ENCODE results near the gene SIAH3. TPM values are rescaled to one million over a fixed set of nuclear protein-coding genes. Genes with fewer than 3 reads are reported as not detected.
A peak's percentile ranks its signal among the peaks of the same experiment; 100 is the strongest.

Gene SIAH3
- total RNA-seq (2014; rRNA removed; shearing (Covaris generic)): 1.3 TPM in 2 replicates
- polyA plus RNA-seq (2015; cell fraction: cytosol; rRNA removed): 2.1 and 3.4 TPM in 2 replicates
- 2.0 and 4.1 TPM in 2 replicates for polyA plus RNA-seq (2015; cell fraction: nucleus; rRNA removed)

GRCh38 chr13:45851171-45851921 is at the start of gene SIAH3:
Gene SIAH3, minus strand, starts transcription at chr13:45851753. Its CDS starts 124 bp downstream, at chr13:45851629.
- in situ Hi-C loops (cut with HindIII; ENCODE audit: low pct_unique_long_range_greater_than_20kb, low sequenced_read_pairs): no loop called here
- peak; percentile 72 for DNase-seq (ENCODE audit: low read depth, low spot score)

- no peak for DNase-seq (ENCODE audit: low read depth, low spot score)
- in situ Hi-C loops (cut with HindIII; ENCODE audit: low pct_unique_long_range_greater_than_20kb, low sequenced_read_pairs): no loop called here
Measured at GRCh38 chr13:45899406-45899805, 47.9 kb upstream of the SIAH3 start.

- no peak for DNase-seq (ENCODE audit: low read depth, low spot score)
- in situ Hi-C loops (cut with HindIII; ENCODE audit: low pct_unique_long_range_greater_than_20kb, low sequenced_read_pairs): no loop called here
Measured at GRCh38 chr13:45897562-45897961, 46.0 kb upstream of the SIAH3 start.

- in situ Hi-C loops (cut with HindIII; ENCODE audit: low pct_unique_long_range_greater_than_20kb, low sequenced_read_pairs): no loop called here
- DNase-seq (ENCODE audit: low read depth, low spot score): no peak
Measured at GRCh38 chr13:45896285-45896684, 44.7 kb upstream of the SIAH3 start.

GRCh38 chr13:45895881-45896280 is 44.3 kb upstream of the SIAH3 start:
- in situ Hi-C loops (cut with HindIII; ENCODE audit: low pct_unique_long_range_greater_than_20kb, low sequenced_read_pairs): no loop called here
- no peak for DNase-seq (ENCODE audit: low read depth, low spot score)

- in situ Hi-C loops (cut with HindIII; ENCODE audit: low pct_unique_long_range_greater_than_20kb, low sequenced_read_pairs): no loop called here
- DNase-seq (ENCODE audit: low read depth, low spot score): no peak
Measured at GRCh38 chr13:45892513-45892912, 41.0 kb upstream of the SIAH3 start.

- in situ Hi-C loops (cut with HindIII; ENCODE audit: low pct_unique_long_range_greater_than_20kb, low sequenced_read_pairs): no loop called here
- no peak for DNase-seq (ENCODE audit: low read depth, low spot score)
Measured at GRCh38 chr13:45889590-45890243, 38.2 kb upstream of the SIAH3 start.

GRCh38 chr13:45886466-45886865 is 34.9 kb upstream of the SIAH3 start:
- no peak for DNase-seq (ENCODE audit: low read depth, low spot score)
- in situ Hi-C loops (cut with HindIII; ENCODE audit: low pct_unique_long_range_greater_than_20kb, low sequenced_read_pairs): no loop called here

- no peak for DNase-seq (ENCODE audit: low read depth, low spot score)
- in situ Hi-C loops (cut with HindIII; ENCODE audit: low pct_unique_long_range_greater_than_20kb, low sequenced_read_pairs): no loop called here
Measured at GRCh38 chr13:45885194-45885593, 33.6 kb upstream of the SIAH3 start.

GRCh38 chr13:45882626-45883025 is 31.1 kb upstream of the SIAH3 start:
- no peak for DNase-seq (ENCODE audit: low read depth, low spot score)

GRCh38 chr13:45881353-45881752 is 29.8 kb upstream of the SIAH3 start:
- in situ Hi-C loops (cut with HindIII; ENCODE audit: low pct_unique_long_range_greater_than_20kb, low sequenced_read_pairs): no loop called here
- DNase-seq (ENCODE audit: low read depth, low spot score): no peak

More at GRCh38 chr13:45882626-45883025, 31.1 kb upstream of the SIAH3 start:
- in situ Hi-C loops (cut with HindIII; ENCODE audit: low pct_unique_long_range_greater_than_20kb, low sequenced_read_pairs): no loop called here

- in situ Hi-C loops (cut with HindIII; ENCODE audit: low pct_unique_long_range_greater_than_20kb, low sequenced_read_pairs): no loop called here
- DNase-seq (ENCODE audit: low read depth, low spot score): no peak
Measured at GRCh38 chr13:45880242-45880641, 28.7 kb upstream of the SIAH3 start.

GRCh38 chr13:45879666-45880065 is 28.1 kb upstream of the SIAH3 start:
- DNase-seq (ENCODE audit: low read depth, low spot score): peak; percentile 99
- in situ Hi-C loops (cut with HindIII; ENCODE audit: low pct_unique_long_range_greater_than_20kb, low sequenced_read_pairs): no loop called here

GRCh38 chr13:45878966-45879365 is 27.4 kb upstream of the SIAH3 start:
- DNase-seq (ENCODE audit: low read depth, low spot score): peak; percentile 98
- in situ Hi-C loops (cut with HindIII; ENCODE audit: low pct_unique_long_range_greater_than_20kb, low sequenced_read_pairs): no loop called here

- in situ Hi-C loops (cut with HindIII; ENCODE audit: low pct_unique_long_range_greater_than_20kb, low sequenced_read_pairs): no loop called here
- no peak for DNase-seq (ENCODE audit: low read depth, low spot score)
Measured at GRCh38 chr13:45876781-45877180, 25.2 kb upstream of the SIAH3 start.

- no peak for DNase-seq (ENCODE audit: low read depth, low spot score)
- in situ Hi-C loops (cut with HindIII; ENCODE audit: low pct_unique_long_range_greater_than_20kb, low sequenced_read_pairs): no loop called here
Measured at GRCh38 chr13:45875951-45876350, 24.4 kb upstream of the SIAH3 start.

GRCh38 chr13:45873491-45874325 is 22.2 kb upstream of the SIAH3 start:
- in situ Hi-C loops (cut with HindIII; ENCODE audit: low pct_unique_long_range_greater_than_20kb, low sequenced_read_pairs): no loop called here
- peak; percentile 68 for DNase-seq (ENCODE audit: low read depth, low spot score)

GRCh38 chr13:45872566-45872965 is 21.0 kb upstream of the SIAH3 start:
- DNase-seq (ENCODE audit: low read depth, low spot score): no peak
- in situ Hi-C loops (cut with HindIII; ENCODE audit: low pct_unique_long_range_greater_than_20kb, low sequenced_read_pairs): no loop called here

Data from SK-MEL-5 (cell line).